Astrocyte (in vitro differentiated cells and primary cell): Measurements from ENCODE around the gene SACS. TPM values are rescaled to one million over a fixed set of nuclear protein-coding genes. Genes with fewer than 3 reads are reported as not detected.

Experiments used
- DNase-seq: peaks from one replicate; pipeline ENCODE4 v3.0.0-alpha.2; 2010; ENCODE audit warnings: low read depth
- FAIRE-seq: peaks from 2 replicates; lab custom pipeline; 2011; peaks lifted over from hg19 to GRCh38; lab: Jason Lieb, UNC
- H2AFZ ChIP-seq: 2 replicates; pipeline ENCODE4 v1.6.0; 2012; ENCODE audit warnings: low read depth, low read length, inconsistent platforms
- H3K27ac ChIP-seq: 2 replicates; pipeline ENCODE4 v1.5.1; 2011; ENCODE audit warnings: low read depth, low read length, inconsistent platforms
- H3K27me3 ChIP-seq: 2 replicates; pipeline ENCODE4 v1.6.0; 2011; ENCODE audit warnings: low read length, inconsistent platforms; ENCODE audit not compliant: insufficient read depth
- H3K36me3 ChIP-seq: 2 replicates; pipeline ENCODE4 v1.5.1; 2011; ENCODE audit warnings: low read length, inconsistent platforms; ENCODE audit not compliant: insufficient read depth
- H3K4me1 ChIP-seq: 2 replicates; pipeline ENCODE4 v1.5.1; 2011; ENCODE audit warnings: low read length, inconsistent platforms; ENCODE audit not compliant: insufficient read depth
- H3K4me2 ChIP-seq: 2 replicates; pipeline ENCODE4 v1.6.0; 2012; ENCODE audit warnings: low read length, inconsistent platforms
- H3K4me3 ChIP-seq: 2 replicates; pipeline ENCODE4 v1.5.1; 2011; ENCODE audit warnings: low read depth, mild to moderate bottlenecking, low read length, inconsistent platforms; ENCODE audit not compliant: insufficient read depth
- H3K79me2 ChIP-seq: 2 replicates; pipeline ENCODE4 v1.6.0; 2012; ENCODE audit warnings: mild to moderate bottlenecking, low read length, inconsistent platforms; ENCODE audit not compliant: insufficient read depth
- H3K9ac ChIP-seq: 2 replicates; pipeline ENCODE4 v1.6.0; 2012; ENCODE audit warnings: mild to moderate bottlenecking, low read length, inconsistent platforms
- H3K9me3 ChIP-seq: 2 replicates; pipeline ENCODE4 v1.5.1; 2012; ENCODE audit warnings: low read depth, mild to moderate bottlenecking, low read length, inconsistent platforms; ENCODE audit not compliant: insufficient read depth
- H4K20me1 ChIP-seq: 2 replicates; pipeline ENCODE4 v1.6.0; 2012; ENCODE audit warnings: low read length, inconsistent platforms; ENCODE audit not compliant: insufficient read depth
- H3K27ac Mint-ChIP-seq: one replicate; pipeline ENCODE4 v1.8.0; 2021; ENCODE audit warnings: mild to moderate bottlenecking, mixed read lengths; ENCODE audit not compliant: unreplicated experiment
- H3K27me3 Mint-ChIP-seq: one replicate; pipeline ENCODE4 v1.8.0; 2021; ENCODE audit warnings: low read depth, mixed read lengths; ENCODE audit not compliant: unreplicated experiment
- H3K36me3 Mint-ChIP-seq: one replicate; pipeline ENCODE4 v1.8.0; 2021; ENCODE audit warnings: low read depth, mixed read lengths; ENCODE audit not compliant: unreplicated experiment
- H3K4me1 Mint-ChIP-seq: one replicate; pipeline ENCODE4 v1.8.0; 2021; ENCODE audit warnings: low read depth, mixed read lengths; ENCODE audit not compliant: unreplicated experiment
- H3K4me3 Mint-ChIP-seq: one replicate; pipeline ENCODE4 v1.8.0; 2021; ENCODE audit warnings: mild to moderate bottlenecking, moderate library complexity, mixed read lengths; ENCODE audit not compliant: unreplicated experiment
- H3K9me3 Mint-ChIP-seq: one replicate; pipeline ENCODE4 v1.8.0; 2021; ENCODE audit warnings: mild to moderate bottlenecking, mixed read lengths; ENCODE audit not compliant: unreplicated experiment
- CTCF ChIP-seq: IDR thresholded peaks from 2 replicates; pipeline ENCODE4 v1.5.1; 2011; ENCODE audit warnings: low read depth, mild to moderate bottlenecking, inconsistent platforms, low read length, moderate library complexity; ENCODE audit not compliant: insufficient read depth
- EZH2 ChIP-seq: IDR thresholded peaks from 2 replicates; pipeline ENCODE4 v1.6.1; 2012; ENCODE audit warnings: mild to moderate bottlenecking, low read length, inconsistent platforms; ENCODE audit not compliant: insufficient read depth
- total RNA-seq: library from RNA; stranded (reverse); gene quantifications from 2 replicates; pipeline ENCODE4 v1.2.1, GENCODE V29; 2021

Gene SACS
- total RNA-seq, 1 donor from 2014 or later, result 79.4 TPM

- Histone ChIP-seq H4K20me1 (no peaks in the 10 kb centered on the region), H3K4me2 (no peak overlapping the region), H3K4me1 (peaks cover 7% of the 10 kb centered on the region), H2AFZ (no peak overlapping the region), H3K36me3 (no peaks in the 10 kb centered on the region), H3K27ac (no peak overlapping the region), H3K27me3 (no peaks in the 10 kb centered on the region), H3K9me3 (no peaks in the 10 kb centered on the region), H3K79me2 (peaks cover 11% of the 10 kb centered on the region), H3K4me3 (no peak overlapping the region), H3K9ac (no peak overlapping the region)
- DNase-seq (no peak), FAIRE-seq (no peak)
- Mint-ChIP-seq H3K36me3 (peaks cover 2% of the 10 kb centered on the region), H3K9me3 (no peaks in the 10 kb centered on the region), H3K4me3 (no peak overlapping the region), H3K27ac (no peak overlapping the region), H3K27me3 (peaks cover 3% of the 10 kb centered on the region), H3K4me1 (no peaks in the 10 kb centered on the region)
- TF ChIP-seq CTCF (no peak), EZH2 (no peak)
Observed at GRCh38 chr13:23437916-23438315, 4.4 kb upstream of the SACS start.

- Histone ChIP-seq H4K20me1 (no peaks in the 10 kb centered on the region), H3K9me3 (no peaks in the 10 kb centered on the region), H3K79me2 (peaks cover 24% of the 10 kb centered on the region), H3K27ac (no peak overlapping the region), H3K36me3 (no peaks in the 10 kb centered on the region), H3K4me3 (no peak overlapping the region), H3K4me2 (no peak overlapping the region), H3K27me3 (no peaks in the 10 kb centered on the region), H2AFZ (no peak overlapping the region), H3K9ac (no peak overlapping the region), H3K4me1 (peaks cover 15% of the 10 kb centered on the region)
- peaks cover 5% of the 10 kb centered on the region for H3K4me1 Mint-ChIP-seq
- H3K4me3 Mint-ChIP-seq, result no peak overlapping the region
- peaks cover 7% of the 10 kb centered on the region for H3K27me3 Mint-ChIP-seq
- H3K9me3 Mint-ChIP-seq, result no peaks in the 10 kb centered on the region
- FAIRE-seq (no peak), DNase-seq (no peak)
- TF ChIP-seq CTCF (no peak), EZH2 (no peak)
- peaks cover 2% of the 10 kb centered on the region for H3K36me3 Mint-ChIP-seq
- no peak overlapping the region for H3K27ac Mint-ChIP-seq
Observed at GRCh38 chr13:23436680-23437079, 3.2 kb upstream of the SACS start.

- no peak overlapping the region for H3K4me2 ChIP-seq
- no peaks in the 10 kb centered on the region for H3K9me3 Mint-ChIP-seq
- peaks cover 5% of the 10 kb centered on the region for H3K4me1 Mint-ChIP-seq
- no peaks in the 10 kb centered on the region for H3K36me3 ChIP-seq
- H3K79me2 ChIP-seq, result peaks cover 45% of the 10 kb centered on the region
- TF ChIP-seq EZH2 (no peak), CTCF (no peak)
- no peak overlapping the region for H2AFZ ChIP-seq
- no peak overlapping the region for H3K27ac ChIP-seq
- peaks cover 9% of the 10 kb centered on the region for H3K4me1 ChIP-seq
- H4K20me1 ChIP-seq, result no peaks in the 10 kb centered on the region
- FAIRE-seq (no peak), DNase-seq (no peak)
- no peak overlapping the region for H3K4me3 ChIP-seq
- H3K27me3 ChIP-seq, result no peaks in the 10 kb centered on the region
- H3K9me3 ChIP-seq, result no peaks in the 10 kb centered on the region
- no peak overlapping the region for H3K4me3 Mint-ChIP-seq
- H3K9ac ChIP-seq, result no peak overlapping the region
- H3K27me3 Mint-ChIP-seq, result peaks cover 7% of the 10 kb centered on the region
- peaks cover 4% of the 10 kb centered on the region for H3K36me3 Mint-ChIP-seq
- no peak overlapping the region for H3K27ac Mint-ChIP-seq
Observed at GRCh38 chr13:23434491-23434890, 989 bp upstream of the SACS start.
